Duodenal mucosa (tissue), 2 donors: ENCODE data around the gene CLDN16.

Source experiments
- H3K27ac ChIP-seq: one replicate; pipeline ENCODE4 v1.7.0; 2013; ENCODE audit warnings: low read depth, low read length
- H3K27me3 ChIP-seq, 2 donors: one replicate each; pipeline ENCODE4 v1.7.0; 2013; ENCODE audit warnings: low read length in 2 of 2, control low read depth in 1 of 2; ENCODE audit not compliant: insufficient read depth in 2 of 2, control insufficient read depth in 1 of 2
- H3K36me3 ChIP-seq, 2 donors: one replicate each; pipeline ENCODE4 v1.7.0; 2013; ENCODE audit warnings: low read length in 2 of 2, control low read depth in 1 of 2; ENCODE audit not compliant: insufficient read depth in 2 of 2, control insufficient read depth in 1 of 2
- H3K4me1 ChIP-seq, 2 donors: one replicate each; pipeline ENCODE4 v1.7.0; 2013; ENCODE audit warnings: low read length in 2 of 2, control low read depth in 1 of 2; ENCODE audit not compliant: insufficient read depth in 2 of 2, control insufficient read depth in 1 of 2
- H3K4me3 ChIP-seq, 2 donors: one replicate each; pipeline ENCODE4 v1.7.0; 2013; ENCODE audit warnings: low read length in 2 of 2, low read depth in 1 of 2
- H3K9ac ChIP-seq, 2 donors: one replicate each; pipeline ENCODE4 v1.7.0; 2013; ENCODE audit warnings: low read length in 2 of 2, low read depth in 1 of 2
- H3K9me3 ChIP-seq, 2 donors: one replicate each; pipeline ENCODE4 v1.7.0; 2013; ENCODE audit warnings: low read length in 2 of 2, control low read depth in 1 of 2; ENCODE audit not compliant: control insufficient read depth in 1 of 2

CLDN16 gene

DNA sequence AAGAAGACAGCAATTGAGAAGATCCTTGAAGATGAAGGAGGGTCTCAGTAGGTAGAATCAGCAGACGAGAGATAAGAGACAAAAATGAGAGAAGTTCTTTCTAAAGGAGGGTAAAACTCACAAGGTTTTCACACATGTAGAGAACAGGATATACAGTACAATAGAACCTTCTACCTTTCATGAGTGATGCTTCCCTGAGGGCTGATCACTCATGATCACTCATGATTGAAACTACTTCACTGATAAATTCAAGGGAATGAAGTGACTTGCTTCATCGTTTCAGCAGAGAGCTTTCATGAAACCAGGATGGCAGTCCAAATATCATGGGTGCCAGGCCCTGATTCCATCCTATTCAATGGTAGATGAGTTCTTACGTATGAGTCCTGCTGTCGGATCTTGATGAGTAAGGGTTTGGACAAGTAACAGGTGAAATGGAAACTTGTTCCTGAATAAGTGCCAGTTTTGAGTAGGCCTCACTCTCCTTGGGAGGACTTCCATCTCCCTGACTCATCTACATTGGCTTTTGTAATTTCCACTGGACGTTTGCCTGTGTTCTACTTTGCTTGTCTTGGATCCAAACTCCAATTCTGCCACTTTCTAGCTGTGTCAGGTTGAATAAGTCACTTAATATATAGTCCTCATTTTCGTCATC lies 9.6 kb upstream of the CLDN16 start:
- no peak overlapping the region for H3K27ac ChIP-seq
- no peak overlapping the region for H3K4me3 ChIP-seq
- H3K36me3 ChIP-seq: no peaks in the 10 kb centered on the region
- no peaks in the 10 kb centered on the region for H3K27me3 ChIP-seq
- no peak overlapping the region for H3K9ac ChIP-seq
- no peaks in the 10 kb centered on the region for H3K9me3 ChIP-seq
- peaks cover 0 to 6% of the 10 kb centered on the region in 2 donors for H3K4me1 ChIP-seq

DNA sequence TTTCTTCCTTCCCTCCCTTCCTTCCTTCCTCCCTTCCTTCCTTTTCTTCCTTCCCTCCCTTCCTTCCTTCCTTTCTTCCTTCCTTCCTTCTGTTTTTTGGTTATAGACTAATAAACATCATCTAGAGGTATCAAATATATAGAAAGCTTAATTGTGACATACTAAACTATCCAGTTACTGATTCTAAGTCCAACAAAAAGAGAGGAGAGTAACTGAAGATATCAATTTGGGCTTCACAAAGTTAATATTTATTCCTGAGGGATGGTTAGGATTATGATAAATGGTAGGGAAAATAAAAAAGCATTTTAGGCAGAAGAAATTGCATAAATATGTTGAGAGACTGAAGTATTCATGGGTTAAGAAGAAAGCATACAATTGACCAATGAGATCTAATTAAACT lies 7.8 kb upstream of the CLDN16 start:
- no peak overlapping the region for H3K9ac ChIP-seq
- H3K36me3 ChIP-seq: no peaks in the 10 kb centered on the region
- H3K4me1 ChIP-seq: peaks cover 0 to 3% of the 10 kb centered on the region in 2 donors
- H3K9me3 ChIP-seq: no peaks in the 10 kb centered on the region
- H3K27me3 ChIP-seq: no peaks in the 10 kb centered on the region
- H3K4me3 ChIP-seq: no peak overlapping the region
- H3K27ac ChIP-seq: no peak overlapping the region

DNA sequence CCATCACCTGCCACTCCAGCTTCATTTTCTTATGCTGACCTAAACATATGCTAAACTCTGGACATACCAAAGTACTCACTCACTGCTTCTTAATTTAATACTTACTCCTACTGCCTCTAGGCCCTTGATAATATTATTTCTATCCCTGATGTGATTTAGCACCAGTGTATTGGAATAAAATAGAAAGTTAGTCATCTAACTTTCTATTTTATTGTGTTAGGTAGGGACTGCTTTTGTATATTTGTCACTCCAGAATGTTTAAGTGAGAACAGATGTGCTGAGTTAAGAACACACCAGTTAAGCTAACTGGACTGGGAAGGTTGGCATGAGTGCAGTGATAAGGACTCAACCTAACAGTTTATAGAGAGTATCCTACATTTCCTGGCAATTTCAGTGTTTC lies 6.5 kb upstream of the CLDN16 start:
- H3K9me3 ChIP-seq: no peaks in the 10 kb centered on the region
- H3K27me3 ChIP-seq: no peaks in the 10 kb centered on the region
- H3K9ac ChIP-seq: no peak overlapping the region
- no peak overlapping the region for H3K27ac ChIP-seq
- no peak overlapping the region for H3K4me3 ChIP-seq
- no peaks in the 10 kb centered on the region for H3K4me1 ChIP-seq
- no peaks in the 10 kb centered on the region for H3K36me3 ChIP-seq

DNA sequence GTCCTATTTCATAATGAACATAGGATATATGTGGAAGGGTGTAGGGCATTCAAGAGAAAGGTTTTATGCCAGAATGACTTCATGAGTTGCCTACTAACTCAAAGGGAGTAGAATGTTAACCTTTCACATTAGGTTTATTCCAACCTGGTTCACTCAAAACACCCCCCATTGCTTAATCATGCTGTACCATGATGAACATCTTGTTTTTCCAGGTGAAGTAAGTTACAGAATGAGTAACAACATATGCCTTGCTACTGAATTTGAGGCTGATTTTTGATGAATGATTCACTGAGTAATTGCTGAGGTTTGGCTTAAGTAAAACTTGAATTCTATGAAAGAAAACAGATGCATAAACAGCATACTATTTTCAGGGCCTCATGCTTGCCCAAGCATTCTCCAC lies 5.9 kb upstream of the CLDN16 start:
- Histone ChIP-seq H3K27ac (no peak overlapping the region), H3K27me3 (no peaks in the 10 kb centered on the region), H3K4me1 (no peaks in the 10 kb centered on the region), H3K36me3 (no peaks in the 10 kb centered on the region), H3K4me3 (no peak overlapping the region), H3K9ac (no peak overlapping the region), H3K9me3 (no peaks in the 10 kb centered on the region)

DNA sequence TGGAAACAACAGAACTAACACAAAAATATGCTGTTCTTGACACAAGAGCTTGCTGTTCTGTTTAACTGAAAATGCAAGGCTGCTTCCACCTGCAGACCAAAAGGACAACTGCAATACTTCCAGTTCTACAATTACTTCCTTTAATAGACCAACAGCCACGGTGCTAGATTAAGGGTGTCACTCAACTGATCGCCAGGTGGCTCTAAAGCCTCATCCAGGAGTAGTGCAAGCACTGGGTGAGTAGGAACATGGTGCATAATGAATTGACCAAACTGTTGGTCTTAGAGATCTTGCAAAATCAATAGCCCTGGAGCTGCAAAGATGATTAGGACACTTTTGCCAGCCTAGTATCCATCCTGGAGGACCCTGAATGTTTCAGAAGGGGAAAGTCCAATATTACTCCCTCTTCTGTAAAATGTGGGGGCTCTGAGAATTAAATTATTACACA lies 3.6 kb upstream of the CLDN16 start:
- no peak overlapping the region for H3K27ac ChIP-seq
- H3K4me3 ChIP-seq: no peak overlapping the region
- H3K36me3 ChIP-seq: no peaks in the 10 kb centered on the region
- no peaks in the 10 kb centered on the region for H3K4me1 ChIP-seq
- H3K9me3 ChIP-seq: no peaks in the 10 kb centered on the region
- H3K27me3 ChIP-seq: no peaks in the 10 kb centered on the region
- no peak overlapping the region for H3K9ac ChIP-seq

DNA sequence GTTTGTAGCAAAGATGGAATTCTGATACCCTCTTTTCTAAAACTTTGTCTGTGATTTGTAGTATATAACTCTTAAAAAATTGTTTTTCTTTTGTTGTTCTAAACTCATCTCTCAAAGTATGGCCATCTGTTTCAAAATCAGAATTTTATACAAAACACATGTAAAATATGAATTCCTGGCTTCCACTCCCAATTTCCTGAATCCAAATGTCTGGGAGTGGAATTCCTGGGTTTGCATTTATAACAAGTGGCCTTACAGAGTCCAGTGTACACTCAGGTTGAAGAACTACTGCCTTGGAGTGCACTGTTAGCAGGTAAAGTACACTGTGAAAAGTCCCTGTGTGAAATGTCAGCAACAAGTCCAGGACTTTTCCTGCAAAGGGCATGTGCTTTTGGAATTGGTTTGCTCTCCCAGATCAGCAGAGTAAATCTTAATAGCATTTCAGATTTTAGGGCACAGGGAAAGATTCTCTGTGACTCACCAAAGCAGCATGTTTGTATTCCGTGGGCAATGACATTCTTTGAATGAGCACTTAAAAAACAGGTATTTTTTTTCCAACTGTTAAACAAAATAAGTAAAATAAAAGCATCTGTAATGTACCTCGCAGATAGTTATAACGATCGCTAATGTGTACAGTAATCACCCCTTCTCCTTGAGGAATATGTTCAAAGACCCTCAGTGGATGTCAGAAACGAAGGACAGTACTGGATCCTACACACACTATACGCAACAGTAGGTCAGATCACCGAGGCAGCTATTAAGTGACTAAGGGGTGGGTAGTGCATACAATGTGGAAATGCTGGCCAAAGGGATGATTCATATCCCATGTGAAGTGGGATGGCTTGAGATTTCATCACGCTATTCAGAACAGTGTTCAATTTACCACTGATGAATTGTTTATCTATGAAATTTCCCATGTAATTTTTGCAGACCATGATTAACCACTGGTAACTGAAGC lies 2.0 kb upstream of the CLDN16 start:
- H3K9ac ChIP-seq: no peak overlapping the region
- H3K4me3 ChIP-seq: no peak overlapping the region
- no peak overlapping the region for H3K27ac ChIP-seq
- H3K9me3 ChIP-seq: no peaks in the 10 kb centered on the region
- no peaks in the 10 kb centered on the region for H3K4me1 ChIP-seq
- no peaks in the 10 kb centered on the region for H3K27me3 ChIP-seq
- H3K36me3 ChIP-seq: no peaks in the 10 kb centered on the region

DNA sequence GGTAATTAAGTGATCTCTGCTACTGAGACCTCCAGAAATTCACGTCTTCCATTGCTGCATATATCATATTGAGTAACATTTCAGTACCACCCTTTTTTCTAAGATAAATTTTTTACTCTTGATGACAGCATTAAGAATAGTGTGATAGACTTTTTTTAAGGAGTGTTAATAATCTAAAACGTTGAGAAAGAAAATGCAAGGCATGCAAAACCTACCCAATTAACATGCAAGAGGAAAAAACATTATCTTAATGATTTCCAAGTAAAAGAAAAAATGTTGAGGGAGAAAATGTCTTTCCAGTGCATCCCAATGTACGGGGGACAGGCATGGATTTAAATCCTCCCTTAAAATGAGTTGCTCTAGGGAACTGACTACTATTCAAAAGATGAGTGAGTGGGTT lies 740 bp downstream of the CLDN16 start:
- Histone ChIP-seq H3K9me3 (no peaks in the 10 kb centered on the region), H3K9ac (no peak overlapping the region), H3K27ac (no peak overlapping the region), H3K4me3 (no peak overlapping the region), H3K4me1 (no peaks in the 10 kb centered on the region), H3K36me3 (no peaks in the 10 kb centered on the region), H3K27me3 (no peaks in the 10 kb centered on the region)

DNA sequence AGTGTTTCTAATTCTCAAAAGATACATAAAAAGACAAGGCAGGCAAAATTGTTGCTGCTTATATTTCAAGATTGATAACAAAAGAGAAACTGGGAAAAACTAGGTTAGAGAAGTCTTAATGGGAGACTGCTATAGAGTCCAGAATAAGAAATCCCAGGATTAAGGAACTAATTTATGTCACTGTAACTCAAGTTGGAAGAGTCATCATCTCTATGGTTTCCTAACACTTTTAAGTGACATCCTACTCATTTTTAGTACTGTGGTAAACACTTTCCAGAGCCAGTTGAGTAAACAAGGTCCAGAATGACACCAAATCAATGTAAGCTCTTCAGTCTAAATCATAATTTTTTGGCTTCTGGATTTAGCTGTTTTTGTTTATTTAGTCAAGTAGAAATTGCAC lies 8.0 kb downstream of the CLDN16 start:
- no peak overlapping the region for H3K27ac ChIP-seq
- H3K9me3 ChIP-seq: no peaks in the 10 kb centered on the region
- H3K4me1 ChIP-seq: no peaks in the 10 kb centered on the region
- H3K9ac ChIP-seq: no peak overlapping the region
- H3K4me3 ChIP-seq: no peak overlapping the region
- H3K36me3 ChIP-seq: no peaks in the 10 kb centered on the region
- H3K27me3 ChIP-seq: peaks cover 0 to 2% of the 10 kb centered on the region in 2 donors

DNA sequence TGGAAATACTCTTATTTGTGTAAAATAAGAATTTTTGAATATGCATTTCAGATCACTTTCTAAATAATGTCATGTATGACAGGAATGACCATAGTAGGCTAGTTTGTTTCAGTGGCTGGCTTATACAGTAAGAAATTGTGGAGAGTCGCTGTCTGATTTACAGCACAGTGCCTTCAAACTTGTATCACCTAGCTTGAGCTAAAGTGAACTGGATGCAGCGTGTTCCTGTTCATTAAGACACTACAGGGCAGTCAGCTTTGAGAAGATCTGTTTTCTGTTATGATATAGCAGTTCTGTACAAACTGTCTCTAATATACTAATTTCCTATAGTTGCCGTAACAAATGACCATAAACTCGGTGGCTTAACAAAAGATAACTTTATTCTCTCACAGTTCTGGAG lies 9.9 kb downstream of the CLDN16 start:
- Histone ChIP-seq H3K36me3 (no peaks in the 10 kb centered on the region), H3K9me3 (no peaks in the 10 kb centered on the region), H3K4me1 (no peaks in the 10 kb centered on the region), H3K27me3 (peaks cover 0 to 2% of the 10 kb centered on the region in 2 donors), H3K27ac (no peak overlapping the region), H3K4me3 (no peak overlapping the region), H3K9ac (no peak overlapping the region)

DNA sequence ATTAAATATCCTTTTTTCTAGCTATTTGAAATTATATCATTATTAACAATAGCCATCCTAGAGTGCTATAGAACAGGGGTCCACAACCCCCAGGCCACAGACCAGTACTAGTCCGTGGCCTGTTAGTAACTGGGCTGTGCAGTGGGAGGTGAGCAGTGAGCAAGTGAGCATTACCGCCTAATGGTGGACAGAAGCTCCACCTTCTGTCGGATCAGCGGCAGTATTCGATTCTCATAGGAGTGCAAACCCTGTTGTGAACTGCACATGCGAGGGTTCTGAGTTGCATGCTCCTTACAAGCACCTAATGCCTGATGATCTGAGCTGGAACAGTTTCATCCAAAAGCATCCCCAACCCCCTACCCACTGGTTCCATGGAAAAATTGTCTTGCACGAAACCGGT lies 11.7 kb downstream of the CLDN16 start:
- peaks cover 0 to 2% of the 10 kb centered on the region in 2 donors for H3K27me3 ChIP-seq
- H3K4me1 ChIP-seq: no peaks in the 10 kb centered on the region
- no peak overlapping the region for H3K27ac ChIP-seq
- no peaks in the 10 kb centered on the region for H3K36me3 ChIP-seq
- no peak overlapping the region for H3K4me3 ChIP-seq
- no peak overlapping the region for H3K9ac ChIP-seq
- H3K9me3 ChIP-seq: no peaks in the 10 kb centered on the region
